Fibroblast of lung (primary cell): ENCODE data around the gene C11orf58.

Experiments used
- EZH2 ChIP-seq: IDR thresholded peaks from 2 replicates; pipeline ENCODE4 v1.5.1; 2012; ENCODE audit warnings: low read length, control low read depth, mild to moderate bottlenecking; ENCODE audit errors: missing control alignments
- TF ChIP-seq, protein P1 (sequence below), 2 donors: IDR thresholded peaks in 1 of 2; conservative IDR thresholded peaks in 1 of 2; 1 replicate in 1 of 2; 2 replicates in 1 of 2; pipeline ENCODE4 v1.5.1; 2011 to 2012; ENCODE audit warnings: low read length in 2 of 2, control low read depth in 1 of 2, inconsistent platforms in 1 of 2, low read depth in 1 of 2, mild to moderate bottlenecking in 1 of 2

GRCh38 chr11:16779436-16779835 is 41.0 kb downstream of the C11orf58 start:
- TF ChIP-seq, protein P1, sequence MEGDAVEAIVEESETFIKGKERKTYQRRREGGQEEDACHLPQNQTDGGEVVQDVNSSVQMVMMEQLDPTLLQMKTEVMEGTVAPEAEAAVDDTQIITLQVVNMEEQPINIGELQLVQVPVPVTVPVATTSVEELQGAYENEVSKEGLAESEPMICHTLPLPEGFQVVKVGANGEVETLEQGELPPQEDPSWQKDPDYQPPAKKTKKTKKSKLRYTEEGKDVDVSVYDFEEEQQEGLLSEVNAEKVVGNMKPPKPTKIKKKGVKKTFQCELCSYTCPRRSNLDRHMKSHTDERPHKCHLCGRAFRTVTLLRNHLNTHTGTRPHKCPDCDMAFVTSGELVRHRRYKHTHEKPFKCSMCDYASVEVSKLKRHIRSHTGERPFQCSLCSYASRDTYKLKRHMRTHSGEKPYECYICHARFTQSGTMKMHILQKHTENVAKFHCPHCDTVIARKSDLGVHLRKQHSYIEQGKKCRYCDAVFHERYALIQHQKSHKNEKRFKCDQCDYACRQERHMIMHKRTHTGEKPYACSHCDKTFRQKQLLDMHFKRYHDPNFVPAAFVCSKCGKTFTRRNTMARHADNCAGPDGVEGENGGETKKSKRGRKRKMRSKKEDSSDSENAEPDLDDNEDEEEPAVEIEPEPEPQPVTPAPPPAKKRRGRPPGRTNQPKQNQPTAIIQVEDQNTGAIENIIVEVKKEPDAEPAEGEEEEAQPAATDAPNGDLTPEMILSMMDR (conservative IDR thresholded peaks at IDR 0.05 in 1 of 2, IDR thresholded peaks at IDR 0.05 in 1 of 2; ENCODE audit: low read depth in 1 of 2, low read length in 2 of 2) = no peak
- no peak for TF ChIP-seq EZH2
